CD14-positive monocyte (primary cell): Measurements from ENCODE around the gene ZNF536. TPM values are rescaled to one million over a fixed set of nuclear protein-coding genes. Genes with fewer than 3 reads are reported as not detected.

Experiments
- DNase-seq, 3 donors: peaks; one replicate each; pipeline ENCODE4 v3.0.0-alpha.2; 2011 to 2022
- H2AFZ ChIP-seq: 2 replicates; pipeline ENCODE4 v1.6.0; 2012; ENCODE audit warnings: mild to moderate bottlenecking, low read depth, low read length, inconsistent platforms; ENCODE audit not compliant: insufficient read depth, poor library complexity, severe bottlenecking
- H3K27ac ChIP-seq, 2 donors: 1 replicate in 1 of 2; 2 replicates in 1 of 2; pipeline ENCODE4 v1.5.1; 2012 to 2013; ENCODE audit warnings: low read length in 2 of 2, control low read depth in 1 of 2, inconsistent platforms in 1 of 2, low read depth in 1 of 2, mild to moderate bottlenecking in 1 of 2
- H3K27me3 ChIP-seq, 2 donors: one replicate each; pipeline versions ENCODE4 v1.6.0 to v1.6.1; 2011 to 2013; ENCODE audit warnings: low read length in 2 of 2; ENCODE audit not compliant: control insufficient read depth in 2 of 2, insufficient read depth in 2 of 2
- H3K36me3 ChIP-seq, 2 donors: replicated peaks in 1 of 2; 1 replicate in 1 of 2; 2 replicates in 1 of 2; pipeline versions ENCODE4 v1.5.1 to v1.6.1; 2012 to 2013; ENCODE audit warnings: low read length in 2 of 2, control low read depth in 1 of 2, inconsistent platforms in 1 of 2, mild to moderate bottlenecking in 1 of 2; ENCODE audit not compliant: insufficient read depth in 2 of 2, control insufficient read depth in 1 of 2
- H3K4me1 ChIP-seq, 2 donors: 1 replicate in 1 of 2; 2 replicates in 1 of 2; pipeline versions ENCODE4 v1.5.1 to v1.6.1; 2012 to 2013; ENCODE audit warnings: low read length in 2 of 2, control low read depth in 1 of 2, inconsistent platforms in 1 of 2, mild to moderate bottlenecking in 1 of 2, moderate library complexity in 1 of 2; ENCODE audit not compliant: insufficient read depth in 2 of 2, control insufficient read depth in 1 of 2
- H3K4me2 ChIP-seq: replicated peaks from 2 replicates; pipeline ENCODE3; 2012; ENCODE audit warnings: low read length, moderate library complexity, mild to moderate bottlenecking; ENCODE audit not compliant: poor library complexity, severe bottlenecking; ENCODE audit errors: extremely low read depth
- H3K4me3 ChIP-seq, 3 experiments: fragments of 200-600 bp in 1 of 3; sonication (generic) in 1 of 3; replicated peaks in 1 of 3; 1 replicate in 2 of 3; 2 replicates in 1 of 3; pipeline ENCODE4 v1.5.1; 2011 to 2013; ENCODE audit warnings: low read length in 3 of 3, mild to moderate bottlenecking in 3 of 3, control low read depth in 2 of 3, low read depth in 2 of 3, inconsistent platforms in 1 of 3, moderate library complexity in 1 of 3
- H3K79me2 ChIP-seq: 2 replicates; pipeline ENCODE4 v1.6.0; 2012; ENCODE audit warnings: mild to moderate bottlenecking, control low read depth, inconsistent platforms, low read length, moderate library complexity; ENCODE audit not compliant: insufficient read depth
- H3K9ac ChIP-seq: 2 replicates; pipeline ENCODE4 v1.6.0; 2017; ENCODE audit warnings: low read length, mild to moderate bottlenecking; ENCODE audit not compliant: insufficient read depth, poor library complexity, severe bottlenecking
- H3K9me3 ChIP-seq, 2 donors: replicated peaks in 1 of 2; 1 replicate in 1 of 2; 2 replicates in 1 of 2; pipeline versions ENCODE4 v1.5.1 to v1.6.1; 2012 to 2013; ENCODE audit warnings: low read length in 2 of 2, control low read depth in 1 of 2; ENCODE audit not compliant: control insufficient read depth in 1 of 2, insufficient read depth in 1 of 2
- H4K20me1 ChIP-seq: 2 replicates; pipeline ENCODE4 v1.6.0; 2012; ENCODE audit warnings: mild to moderate bottlenecking, low read length, control low read depth, moderate library complexity; ENCODE audit not compliant: insufficient read depth
- H3K27ac Mint-ChIP-seq, 7 donors: one replicate each; pipeline ENCODE4 v1.8.0; 2020; ENCODE audit warnings: mild to moderate bottlenecking in 7 of 7, mixed read lengths in 7 of 7, moderate library complexity in 6 of 7, inconsistent platforms in 2 of 7
- H3K27me3 Mint-ChIP-seq, 3 donors: one replicate each; pipeline ENCODE4 v1.8.0; 2021 to 2022; ENCODE audit warnings: low read depth in 3 of 3, mild to moderate bottlenecking in 3 of 3, mixed read lengths in 3 of 3, moderate library complexity in 3 of 3, inconsistent platforms in 1 of 3
- H3K36me3 Mint-ChIP-seq, 2 donors: one replicate each; pipeline ENCODE4 v1.8.0; 2020; ENCODE audit warnings: mixed read lengths in 2 of 2, inconsistent platforms in 1 of 2, mild to moderate bottlenecking in 1 of 2
- H3K4me1 Mint-ChIP-seq: one replicate; pipeline ENCODE4 v1.8.0; 2020; ENCODE audit warnings: mild to moderate bottlenecking, mixed read lengths
- H3K4me3 Mint-ChIP-seq, 2 donors: one replicate each; pipeline ENCODE4 v1.8.0; 2020; ENCODE audit warnings: mild to moderate bottlenecking in 2 of 2, mixed read lengths in 2 of 2, moderate library complexity in 1 of 2
- H3K9me3 Mint-ChIP-seq, 7 donors: one replicate each; pipeline ENCODE4 v1.8.0; 2020 to 2022; ENCODE audit warnings: mixed read lengths in 7 of 7, mild to moderate bottlenecking in 6 of 7, moderate library complexity in 6 of 7, inconsistent platforms in 2 of 7
- WGBS: methylation state at CpG from one replicate; pipeline ENCODE4 v1.1.5; 2013; ENCODE audit warnings: missing lambda C conversion rate; ENCODE audit not compliant: insufficient coverage; 5-methylcytosine and 5-hydroxymethylcytosine counted together
- intact Hi-C, 2 donors: fragments of 100-400 bp; cut with micrococcal nuclease; formaldehyde crosslinking; loops; one replicate each; pipeline versions ENCODE4 v1.15.0 to v1.15.1; 2023
- polyA plus RNA-seq, 3 donors: library from polyadenylated mRNA; depleted of rRNA in 1 of 3; unstranded in 2 of 3; stranded (reverse) in 1 of 3; fragments of 300-500 nt in 2 of 3; fragments of >200 nt in 1 of 3; fragmentation: Illumina TruSeq in 2 of 3; gene quantifications; 1 replicate in 2 of 3; 2 replicates in 1 of 3; pipeline ENCODE4 v1.2.3, GENCODE V29; 2012 to 2021
- TF ChIP-seq, protein P1 (sequence below): fragments of 200-600 bp; IDR thresholded peaks from one replicate; pipeline ENCODE4 v1.8.0; 2022; ENCODE audit warnings: antibody characterized with exemption, mild to moderate bottlenecking

Gene ZNF536
- polyA plus RNA-seq, 3 donors = not detected

DNA sequence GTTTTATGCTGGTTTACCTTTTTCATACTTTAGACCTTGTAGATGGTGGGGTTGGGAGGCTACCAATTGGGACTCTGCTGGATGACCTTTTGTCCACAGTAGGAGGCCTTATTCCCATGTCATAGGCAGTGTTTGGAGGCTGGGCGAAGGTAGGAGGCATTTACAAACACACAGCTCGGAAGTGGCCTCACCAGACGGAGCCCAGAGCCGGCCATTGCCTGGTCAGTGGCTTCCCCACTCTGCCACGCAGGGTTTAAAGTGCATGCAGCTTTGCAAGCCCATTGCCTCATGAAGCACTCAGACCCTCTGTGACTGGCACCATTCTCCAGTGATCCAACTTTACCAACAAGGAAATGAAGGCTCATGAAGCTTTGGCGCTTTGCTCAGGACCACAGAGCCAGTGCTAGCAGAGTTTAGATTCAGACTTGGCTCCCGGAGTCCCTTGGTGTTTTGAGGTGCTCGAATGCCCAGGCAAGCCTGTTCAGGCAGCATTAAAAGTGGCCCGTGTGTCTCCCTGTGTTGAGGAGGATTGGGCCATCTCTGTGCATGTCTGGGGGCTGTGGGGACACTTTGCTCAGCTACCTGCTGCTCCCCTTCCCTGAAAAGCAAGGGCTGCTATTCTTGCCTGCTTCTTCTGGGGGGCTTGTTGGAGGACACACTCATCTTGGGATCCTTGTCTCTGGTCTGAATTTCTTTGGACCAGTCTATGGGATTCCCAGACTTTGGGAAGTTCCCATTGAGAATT lies 148.7 kb downstream of the ZNF536 start:
- intact Hi-C loops = no loop called here
- H3K4me2 ChIP-seq = no peak overlapping the region
- no peak overlapping the region for H3K27ac ChIP-seq
- 93% methylated on average over 4 of the region's 9 CpGs for WGBS
- H3K27me3 Mint-ChIP-seq = peaks cover 2 to 6% (median 5%) of the 10 kb centered on the region in 3 donors
- no peak overlapping the region for H3K27ac Mint-ChIP-seq
- no peak overlapping the region for H3K4me3 ChIP-seq
- H2AFZ ChIP-seq = no peak overlapping the region
- H3K36me3 ChIP-seq = no peaks in the 10 kb centered on the region
- no peak overlapping the region for H3K4me3 Mint-ChIP-seq
- no peaks in the 10 kb centered on the region for H3K27me3 ChIP-seq
- TF ChIP-seq, protein P1, sequence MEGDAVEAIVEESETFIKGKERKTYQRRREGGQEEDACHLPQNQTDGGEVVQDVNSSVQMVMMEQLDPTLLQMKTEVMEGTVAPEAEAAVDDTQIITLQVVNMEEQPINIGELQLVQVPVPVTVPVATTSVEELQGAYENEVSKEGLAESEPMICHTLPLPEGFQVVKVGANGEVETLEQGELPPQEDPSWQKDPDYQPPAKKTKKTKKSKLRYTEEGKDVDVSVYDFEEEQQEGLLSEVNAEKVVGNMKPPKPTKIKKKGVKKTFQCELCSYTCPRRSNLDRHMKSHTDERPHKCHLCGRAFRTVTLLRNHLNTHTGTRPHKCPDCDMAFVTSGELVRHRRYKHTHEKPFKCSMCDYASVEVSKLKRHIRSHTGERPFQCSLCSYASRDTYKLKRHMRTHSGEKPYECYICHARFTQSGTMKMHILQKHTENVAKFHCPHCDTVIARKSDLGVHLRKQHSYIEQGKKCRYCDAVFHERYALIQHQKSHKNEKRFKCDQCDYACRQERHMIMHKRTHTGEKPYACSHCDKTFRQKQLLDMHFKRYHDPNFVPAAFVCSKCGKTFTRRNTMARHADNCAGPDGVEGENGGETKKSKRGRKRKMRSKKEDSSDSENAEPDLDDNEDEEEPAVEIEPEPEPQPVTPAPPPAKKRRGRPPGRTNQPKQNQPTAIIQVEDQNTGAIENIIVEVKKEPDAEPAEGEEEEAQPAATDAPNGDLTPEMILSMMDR = no peak
- no peaks in the 10 kb centered on the region for H3K4me1 Mint-ChIP-seq
- H3K4me1 ChIP-seq = no peaks in the 10 kb centered on the region
- H3K9me3 Mint-ChIP-seq = no peaks in the 10 kb centered on the region
- no peaks in the 10 kb centered on the region for H4K20me1 ChIP-seq
- DNase-seq = no peak
- no peaks in the 10 kb centered on the region for H3K36me3 Mint-ChIP-seq
- H3K79me2 ChIP-seq = no peaks in the 10 kb centered on the region
- no peaks in the 10 kb centered on the region for H3K9me3 ChIP-seq
- H3K9ac ChIP-seq = no peak overlapping the region

DNA sequence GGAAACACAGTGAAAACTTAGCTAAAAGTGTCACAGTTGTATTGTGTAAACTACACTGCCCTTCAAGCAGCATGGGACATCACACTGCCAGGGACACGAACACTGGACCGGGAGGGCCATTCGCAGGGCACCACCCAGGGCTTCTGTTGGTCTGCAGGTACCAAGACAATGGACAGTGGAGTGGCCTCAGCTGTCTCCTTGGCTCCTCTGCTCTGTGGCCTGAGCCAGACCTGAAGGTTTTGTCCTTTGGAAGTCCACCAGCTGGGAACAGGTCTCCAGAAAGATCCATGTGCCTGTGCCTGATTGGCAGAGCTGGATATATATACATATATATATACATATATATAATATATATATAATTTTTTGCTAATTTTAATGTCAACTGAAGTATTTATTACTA lies 149.8 kb downstream of the ZNF536 start:
- TF ChIP-seq, protein P1 = no peak
- WGBS = 91% methylated on average over 3 of the region's 3 CpGs
- Mint-ChIP-seq H3K4me3 (no peak overlapping the region), H3K4me1 (no peaks in the 10 kb centered on the region), H3K36me3 (no peaks in the 10 kb centered on the region), H3K27me3 (peaks cover 2 to 4% (median 4%) of the 10 kb centered on the region in 3 donors), H3K27ac (no peak overlapping the region), H3K9me3 (no peaks in the 10 kb centered on the region)
- H3K4me2 ChIP-seq = no peak overlapping the region
- no peaks in the 10 kb centered on the region for H4K20me1 ChIP-seq
- H3K9ac ChIP-seq = no peak overlapping the region
- H3K4me3 ChIP-seq = no peak overlapping the region
- no peaks in the 10 kb centered on the region for H3K79me2 ChIP-seq
- intact Hi-C loops = no loop called here
- no peaks in the 10 kb centered on the region for H3K9me3 ChIP-seq
- no peaks in the 10 kb centered on the region for H3K27me3 ChIP-seq
- no peak for DNase-seq
- H3K27ac ChIP-seq = no peak overlapping the region
- no peaks in the 10 kb centered on the region for H3K36me3 ChIP-seq
- H3K4me1 ChIP-seq = no peaks in the 10 kb centered on the region
- H2AFZ ChIP-seq = no peak overlapping the region
